Smooth muscle cell of the umbilical artery (primary cell): ENCODE results near the gene GPSM3. TPM values are rescaled to one million over a fixed set of nuclear protein-coding genes. Genes with fewer than 3 reads are reported as not detected.

Experiments
- total RNA-seq: library from RNA; depleted of rRNA; stranded (reverse); fragments of >200 nt; gene quantifications from 2 replicates; pipeline ENCODE4 v1.2.3, GENCODE V29; 2014

GPSM3 gene
- 0.59 and 1.2 TPM in 2 replicates for total RNA-seq

GRCh38 chr6:32192608-32193039 is at the start of gene GPSM3:
GPSM3 (minus strand) TSS chr6:32192643; CDS start chr6:32192513, 130 bp downstream.

GRCh38 chr6:32223258-32224235 is 31.1 kb upstream of the GPSM3 start, which contains the start of gene NOTCH4:
NOTCH4 (minus strand) TSS chr6:32224067; CDS start chr6:32223928, 139 bp downstream.

GRCh38 chr6:32190054-32190851 is 2.2 kb downstream of the GPSM3 start, which contains the start of gene PBX2:
PBX2 (minus strand) TSS chr6:32190202; CDS start chr6:32189915, 287 bp downstream.

GRCh38 chr6:32184084-32184640 is 8.3 kb downstream of the GPSM3 start, which contains the start of gene AGER:
AGER (minus strand) TSS chr6:32184253; CDS start chr6:32184222, 31 bp downstream.

GRCh38 chr6:32177788-32178546 is 14.5 kb downstream of the GPSM3 start, which contains the start of gene RNF5:
RNF5 (plus strand) TSS chr6:32178405; CDS start chr6:32178512, 107 bp downstream.

GRCh38 chr6:32175711-32176475 is 16.6 kb downstream of the GPSM3 start, which contains the start of gene AGPAT1:
AGPAT1 (minus strand) TSS chr6:32176084; CDS start chr6:32171496, 4,588 bp downstream.

GRCh38 chr6:32164295-32164694 is 28.1 kb downstream of the GPSM3 start, which contains the start of gene EGFL8:
EGFL8 (plus strand) TSS chr6:32164595; CDS start chr6:32166166, 1,571 bp downstream.

GRCh38 chr6:32153564-32154513 is 38.6 kb downstream of the GPSM3 start, which contains the start of gene PPT2:
PPT2 (plus strand) TSS chr6:32154141; CDS start chr6:32154595, 454 bp downstream.

GRCh38 chr6:32151863-32152768 is 40.3 kb downstream of the GPSM3 start, which contains the start of gene PRRT1:
PRRT1 (minus strand) TSS chr6:32151939; CDS start chr6:32151827, 112 bp downstream.

Other genes with a start within 250 kb of the GPSM3 start
- gene CFB, start 246.5 kb downstream of the GPSM3 start, total RNA-seq, result 4.1 and 28.8 TPM in 2 replicates
- gene NELFE, start 233.7 kb downstream of the GPSM3 start, total RNA-seq, result 89.1 and 109 TPM in 2 replicates
- gene SKIC2, start 233.5 kb downstream of the GPSM3 start, total RNA-seq, result 60.3 and 63.7 TPM in 2 replicates
- 11.0 and 11.3 TPM in 2 replicates for gene DXO, start 220.5 kb downstream of the GPSM3 start, total RNA-seq
- gene C4A, start 210.6 kb downstream of the GPSM3 start, total RNA-seq, result 4.2 and 4.3 TPM in 2 replicates
- gene C4B, start 177.8 kb downstream of the GPSM3 start, total RNA-seq, result 2.1 and 3.9 TPM in 2 replicates
- gene CYP21A2, start 154.2 kb downstream of the GPSM3 start, total RNA-seq, result 0.14 TPM in 1 of 2 replicates, not detected in the other
- gene TNXB, start 83.3 kb downstream of the GPSM3 start, total RNA-seq, result 0.89 and 1.7 TPM in 2 replicates
- 18.7 and 28.5 TPM in 2 replicates for gene ATF6B, start 64.4 kb downstream of the GPSM3 start, total RNA-seq
- gene FKBPL, start 62.4 kb downstream of the GPSM3 start, total RNA-seq, result 3.0 and 3.6 TPM in 2 replicates
- 0.09 TPM in 1 of 2 replicates, not detected in the other for gene PRRT1, start 40.7 kb downstream of the GPSM3 start, total RNA-seq
- 16.3 and 16.6 TPM in 2 replicates for gene PPT2, start 38.5 kb downstream of the GPSM3 start, total RNA-seq
- 1.2 and 1.4 TPM in 2 replicates for gene EGFL8, start 28.0 kb downstream of the GPSM3 start, total RNA-seq
- gene AGPAT1, start 16.6 kb downstream of the GPSM3 start, total RNA-seq, result 19.3 and 28.4 TPM in 2 replicates
- gene RNF5, start 14.2 kb downstream of the GPSM3 start, total RNA-seq, result 14.9 and 24.6 TPM in 2 replicates
- gene AGER, start 8.4 kb downstream of the GPSM3 start, total RNA-seq, result 0.23 TPM in 1 of 2 replicates, not detected in the other
- 36.2 and 58.1 TPM in 2 replicates for gene PBX2, start 2.4 kb downstream of the GPSM3 start, total RNA-seq
- 0.42 and 1.5 TPM in 2 replicates for gene NOTCH4, start 31.4 kb upstream of the GPSM3 start, total RNA-seq
- gene TSBP1, start 179.3 kb upstream of the GPSM3 start, total RNA-seq, result not detected in 2 replicates
- gene BTNL2, start 214.5 kb upstream of the GPSM3 start, total RNA-seq, result not detected in 2 replicates
- not detected in 2 replicates for gene HLA-DRA, start 247.2 kb upstream of the GPSM3 start, total RNA-seq